Aorta (tissue), 5 donors: ENCODE data around the gene ACSM2A. TPM values are rescaled to one million over a fixed set of nuclear protein-coding genes. Genes with fewer than 3 reads are reported as not detected.
"Not testable (repeated sequence)": the region's sequence is repeated elsewhere in the genome, so short reads cannot be mapped to it uniquely, and the experiment has no call there.

Experiments
- ATAC-seq: fragments of 200-7000 bp; cut with Tn5 transposase; one replicate; pipeline ENCODE4 v1.9.1; 2022; ENCODE audit warnings: moderate library complexity; ENCODE audit not compliant: low FRiP score
- DNase-seq, 2 donors: peaks; one replicate each; pipeline ENCODE4 v3.0.0-alpha.2; 2020
- H3K27ac ChIP-seq, 2 donors: one replicate each; pipeline ENCODE4 v1.5.1; 2013; ENCODE audit warnings: low read length in 2 of 2, mild to moderate bottlenecking in 2 of 2, moderate library complexity in 2 of 2, control low read depth in 1 of 2, inconsistent platforms in 1 of 2, low read depth in 1 of 2
- H3K27me3 ChIP-seq, 2 donors: one replicate each; pipeline ENCODE4 v1.6.1; 2013; ENCODE audit warnings: control low read depth in 1 of 2, low read length in 1 of 2, mild to moderate bottlenecking in 1 of 2, moderate library complexity in 1 of 2; ENCODE audit not compliant: insufficient read depth in 2 of 2, control insufficient read depth in 1 of 2
- H3K36me3 ChIP-seq, 2 donors: one replicate each; pipeline ENCODE4 v1.6.1; 2013; ENCODE audit warnings: control low read depth in 1 of 2, low read length in 1 of 2, mild to moderate bottlenecking in 1 of 2; ENCODE audit not compliant: insufficient read depth in 2 of 2, control insufficient read depth in 1 of 2
- H3K4me1 ChIP-seq, 2 donors: one replicate each; pipeline ENCODE4 v1.6.1; 2013; ENCODE audit warnings: low read length in 2 of 2, control low read depth in 1 of 2, mild to moderate bottlenecking in 1 of 2, moderate library complexity in 1 of 2; ENCODE audit not compliant: insufficient read depth in 2 of 2, control insufficient read depth in 1 of 2
- H3K4me3 ChIP-seq, 2 donors: one replicate each; pipeline ENCODE4 v1.5.1; 2013; ENCODE audit warnings: low read length in 2 of 2, control low read depth in 1 of 2, mild to moderate bottlenecking in 1 of 2
- H3K9me3 ChIP-seq: one replicate; pipeline ENCODE4 v1.6.1; 2013; ENCODE audit warnings: mild to moderate bottlenecking, low read length; ENCODE audit not compliant: control insufficient read depth
- WGBS, 2 donors: extraction: QIAGEN DNeasy Blood & Tissue Kit; methylation state at CpG; one replicate each; pipeline ENCODE4 v1.1.7; 2013; 5-methylcytosine and 5-hydroxymethylcytosine counted together
- intact Hi-C, 2 donors: fragments of 100-400 bp; cut with DNase I; formaldehyde crosslinking; loops; one replicate each; pipeline versions ENCODE4 v1.14.2 to v1.15.0; 2022
- polyA plus RNA-seq, 2 donors: library from polyadenylated mRNA; stranded (reverse); fragments of 200-250 nt; gene quantifications; one replicate each; pipeline ENCODE4 v1.2.3, GENCODE V29; 2013
- total RNA-seq, 2 donors: library from RNA; stranded (reverse); fragmentation: NEBNext Ultra II Directional; extraction: Animal tissue kit (Norgen Biotek cat#: 25700); gene quantifications; one replicate each; pipeline ENCODE4 v1.2.1, GENCODE V29; 2021
- donor health status: healthy with polysubstance abuse.
- donor health status: Bipolar disorder and iron deficiency.
- donor health status: DM: no; HTN: no; CAD: no.
- donor health status: DM: no; HTN: no; CAD: no.
- donor health status: DM: yes; HTN: yes; CAD: no.

The ACSM2A gene
- total and polyA plus RNA-seq, 4 donors, result not detected

- H3K4me1 ChIP-seq, H3K27ac ChIP-seq, DNase-seq, H3K9me3 ChIP-seq, H3K4me3 ChIP-seq, ATAC-seq, H3K36me3 ChIP-seq, intact Hi-C loops, H3K27me3 ChIP-seq: not testable (repeated sequence)
- 82 to 85% methylated on average over 5 of the region's 5 CpGs for WGBS, 2 donors
These were observed 27.6 kb upstream of the ACSM2A start for GRCh38 chr16:20423772-20424128.

- Histone ChIP-seq H3K4me3 (no peak overlapping the region), H3K27me3 (no peaks in the 10 kb centered on the region), H3K36me3 (no peaks in the 10 kb centered on the region), H3K4me1 (peaks cover 0 to 1% of the 10 kb centered on the region in 2 donors), H3K9me3 (no peaks in the 10 kb centered on the region), H3K27ac (no peak overlapping the region)
- intact Hi-C loops, result no loop called here
- 73 to 75% methylated on average over 2 of the region's 2 CpGs for WGBS, 2 donors
- DNase-seq (no peak), ATAC-seq (no peak)
These were observed 27.0 kb upstream of the ACSM2A start for GRCh38 chr16:20424129-20424866.

- H3K4me3 ChIP-seq, H3K4me1 ChIP-seq, H3K9me3 ChIP-seq, ATAC-seq, H3K27ac ChIP-seq, H3K27me3 ChIP-seq, DNase-seq, intact Hi-C loops, H3K36me3 ChIP-seq: not testable (repeated sequence)
- WGBS, 2 donors, result 58 to 63% methylated on average over 2 of the region's 2 CpGs
These were observed 23.9 kb upstream of the ACSM2A start for GRCh38 chr16:20427401-20427797.

GRCh38 chr16:20429499-20429898 lies 21.8 kb upstream of the ACSM2A start:
- H3K27me3 ChIP-seq, DNase-seq, intact Hi-C loops, H3K4me1 ChIP-seq, H3K4me3 ChIP-seq, H3K36me3 ChIP-seq, H3K27ac ChIP-seq, H3K9me3 ChIP-seq, ATAC-seq: not testable (repeated sequence)
- 74 to 75% methylated on average over 7 of the region's 7 CpGs for WGBS, 2 donors

GRCh38 chr16:20430480-20430879 lies 20.8 kb upstream of the ACSM2A start:
- H3K36me3 ChIP-seq, H3K27ac ChIP-seq, ATAC-seq, H3K27me3 ChIP-seq, DNase-seq, H3K9me3 ChIP-seq, H3K4me3 ChIP-seq, H3K4me1 ChIP-seq: not testable (repeated sequence)
- 85 to 88% methylated on average over 1 of the region's 1 CpG for whole genome bisulfite sequencing, 2 donors
- intact Hi-C loops, result loop anchor here in 1 of 2 donors (10.0 kb wide), 1 partner anchor 154 kb away; no protein-coding TSS in a partner anchor

- no peaks in the 10 kb centered on the region for H3K36me3 ChIP-seq
- peaks cover 0 to 1% of the 10 kb centered on the region in 2 donors for H3K4me1 ChIP-seq
- no peak overlapping the region for H3K27ac ChIP-seq
- intact Hi-C loops, result loop anchor here in 1 of 2 donors (10.0 kb wide), 1 partner anchor 154 kb away; no protein-coding TSS in a partner anchor
- H3K9me3 ChIP-seq, result no peaks in the 10 kb centered on the region
- H3K4me3 ChIP-seq, result no peak overlapping the region
- H3K27me3 ChIP-seq, result no peaks in the 10 kb centered on the region
- no peak for ATAC-seq
- WGBS, 2 donors, result 82 to 85% methylated on average over 11 of the region's 11 CpGs
- DNase-seq, result no peak
These were observed 20.4 kb upstream of the ACSM2A start for GRCh38 chr16:20430948-20431347.

- WGBS, 2 donors, result 0 to 10% methylated on average over 1 to 2 of the region's 2 CpGs
- H3K36me3 ChIP-seq, H3K9me3 ChIP-seq, H3K4me1 ChIP-seq, DNase-seq, H3K4me3 ChIP-seq, H3K27me3 ChIP-seq: not testable (repeated sequence)
- peak; percentile 40 for ATAC-seq
- intact Hi-C loops, result loop anchor here in 1 of 2 donors (10.0 kb wide), 1 partner anchor 146 kb away; no protein-coding TSS in a partner anchor
- H3K27ac ChIP-seq, result peak overlapping the region in 1 of 2 donors; percentile 51
These were observed 12.4 kb upstream of the ACSM2A start for GRCh38 chr16:20438950-20439349.

GRCh38 chr16:20439820-20440231 lies 11.5 kb upstream of the ACSM2A start:
- WGBS, 2 donors, result 2 to 8% methylated on average over 3 of the region's 3 CpGs
- not testable (repeated sequence) for H3K9me3 ChIP-seq, H3K36me3 ChIP-seq, H3K4me1 ChIP-seq, H3K4me3 ChIP-seq, H3K27me3 ChIP-seq, H3K27ac ChIP-seq
- ATAC-seq, result peak; percentile 88
- DNase-seq, result peak in 1 of 2 donors; percentile 59
- intact Hi-C loops, result loop anchor here in 1 of 2 donors (10.0 kb wide), 1 partner anchor 145 kb away; no protein-coding TSS in a partner anchor

GRCh38 chr16:20440731-20441130 lies 10.6 kb upstream of the ACSM2A start:
- intact Hi-C loops, H3K4me1 ChIP-seq, ATAC-seq, H3K9me3 ChIP-seq, H3K4me3 ChIP-seq, DNase-seq, H3K36me3 ChIP-seq, H3K27me3 ChIP-seq: not testable (repeated sequence)
- WGBS, 2 donors, result 30 to 57% methylated on average over 1 of the region's 1 CpG
- peak overlapping the region; percentile 56 to 93 for H3K27ac ChIP-seq
